Body of pancreas (tissue), 4 donors: Measurements from ENCODE around the gene DHH.

Source experiments
- CTCF ChIP-seq, 7 experiments: fragments of 450-650 bp in 4 of 7; fragments of 200-600 bp in 3 of 7; sonication (generic) in 3 of 7; IDR thresholded peaks; one replicate each; pipeline ENCODE4 v1.5.1; 2016 to 2019; ENCODE audit warnings: antibody characterized with exemption in 7 of 7
- POLR2A ChIP-seq, 3 donors: fragments of 450-650 bp; IDR thresholded peaks; one replicate each; pipeline ENCODE4 v1.6.1; 2016; ENCODE audit warnings: antibody characterized with exemption in 3 of 3, mild to moderate bottlenecking in 2 of 3

GRCh38 chr12:49061157-49061650, 33.4 kb downstream of the DHH start:
- TF ChIP-seq CTCF (IDR thresholded peaks at IDR 0.05) (no peak), POLR2A (IDR thresholded peaks at IDR 0.05) (no peak)
